HT-29 (cell line): ENCODE measurements around the gene ST6GAL2. TPM values are rescaled to one million over a fixed set of nuclear protein-coding genes. Genes with fewer than 3 reads are reported as not detected.
A peak's percentile ranks its signal among the peaks of the same experiment; 100 is the strongest.

Experiments used
- DNase-seq: peaks from one replicate; pipeline ENCODE4 v3.0.0-alpha.2; 2015; ENCODE audit warnings: low spot score
- total RNA-seq: library from RNA; depleted of rRNA; stranded (reverse); fragments of >200 nt; shearing (Covaris generic); gene quantifications from 2 replicates; pipeline ENCODE4 v1.2.3, GENCODE V29; 2014; rRNA removed

Gene ST6GAL2, protein sequence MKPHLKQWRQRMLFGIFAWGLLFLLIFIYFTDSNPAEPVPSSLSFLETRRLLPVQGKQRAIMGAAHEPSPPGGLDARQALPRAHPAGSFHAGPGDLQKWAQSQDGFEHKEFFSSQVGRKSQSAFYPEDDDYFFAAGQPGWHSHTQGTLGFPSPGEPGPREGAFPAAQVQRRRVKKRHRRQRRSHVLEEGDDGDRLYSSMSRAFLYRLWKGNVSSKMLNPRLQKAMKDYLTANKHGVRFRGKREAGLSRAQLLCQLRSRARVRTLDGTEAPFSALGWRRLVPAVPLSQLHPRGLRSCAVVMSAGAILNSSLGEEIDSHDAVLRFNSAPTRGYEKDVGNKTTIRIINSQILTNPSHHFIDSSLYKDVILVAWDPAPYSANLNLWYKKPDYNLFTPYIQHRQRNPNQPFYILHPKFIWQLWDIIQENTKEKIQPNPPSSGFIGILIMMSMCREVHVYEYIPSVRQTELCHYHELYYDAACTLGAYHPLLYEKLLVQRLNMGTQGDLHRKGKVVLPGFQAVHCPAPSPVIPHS
- not detected in 2 replicates for total RNA-seq

DNA sequence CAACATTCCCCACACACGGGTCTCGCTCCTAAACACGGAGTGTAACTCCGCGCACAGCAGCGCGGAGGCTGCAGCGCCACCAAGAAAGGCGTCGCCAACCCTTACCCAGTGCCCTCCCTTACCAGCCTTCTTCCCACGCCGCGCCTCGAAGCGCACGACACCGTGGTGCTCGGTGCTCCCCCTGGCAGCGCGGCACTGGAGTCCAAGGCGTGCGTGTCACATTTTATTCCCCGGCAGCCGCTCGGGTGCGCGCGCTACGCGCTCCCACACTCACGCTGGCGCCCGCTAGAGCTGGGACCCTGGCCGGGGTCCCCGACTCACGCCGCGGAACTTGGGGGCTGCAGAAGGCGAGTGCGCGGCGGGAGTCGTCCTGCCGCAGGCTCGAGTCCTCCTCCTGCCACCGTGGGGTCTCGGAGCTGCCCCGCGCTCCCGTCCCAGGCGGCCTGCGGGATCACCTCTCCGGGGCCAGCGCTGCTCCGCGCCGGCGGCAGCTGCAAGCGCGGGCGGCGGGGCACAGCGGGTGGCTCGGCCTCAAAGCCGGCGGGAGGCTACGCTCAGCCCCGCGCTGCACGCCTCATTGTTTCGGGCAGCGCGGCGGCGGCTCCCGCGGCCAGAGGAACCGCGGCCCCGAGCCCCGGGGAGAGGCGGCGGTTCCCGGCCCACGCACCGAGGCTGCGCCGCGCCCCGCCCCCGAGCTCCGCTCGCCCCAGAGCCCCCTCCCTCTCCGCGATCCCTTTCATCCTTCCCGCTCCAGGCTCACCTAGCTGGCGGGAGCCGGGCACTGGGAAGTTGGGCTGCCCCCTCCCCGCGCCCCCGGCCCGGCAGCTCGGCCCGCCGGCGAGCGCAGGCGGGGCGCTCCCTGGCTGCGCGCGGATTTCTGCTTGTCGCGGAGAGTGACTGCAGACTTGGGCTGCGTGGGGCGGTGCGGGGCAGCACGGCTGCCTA, at the start of gene ST6GAL2:
Gene ST6GAL2 (minus strand): TSS at position 197 of the 945 bp plus-strand sequence. CDS start 42,190 bp downstream, outside the sequence.
- no peak for DNase-seq

- DNase-seq: no peak
These were observed 46.7 kb upstream of the ST6GAL2 start for GRCh38 chr2:106932644-106933043.

- DNase-seq: no peak
These were observed 45.9 kb upstream of the ST6GAL2 start for GRCh38 chr2:106931717-106932335.

GRCh38 chr2:106921451-106921850, 35.5 kb upstream of the ST6GAL2 start:
- DNase-seq: no peak

GRCh38 chr2:106919012-106919411, 33.0 kb upstream of the ST6GAL2 start:
- no peak for DNase-seq

GRCh38 chr2:106904242-106904641, 18.3 kb upstream of the ST6GAL2 start:
- no peak for DNase-seq

- DNase-seq: no peak
These were observed 14.0 kb upstream of the ST6GAL2 start for GRCh38 chr2:106899786-106900530.

GRCh38 chr2:106894545-106894944, 8.6 kb upstream of the ST6GAL2 start:
- no peak for DNase-seq

DNA sequence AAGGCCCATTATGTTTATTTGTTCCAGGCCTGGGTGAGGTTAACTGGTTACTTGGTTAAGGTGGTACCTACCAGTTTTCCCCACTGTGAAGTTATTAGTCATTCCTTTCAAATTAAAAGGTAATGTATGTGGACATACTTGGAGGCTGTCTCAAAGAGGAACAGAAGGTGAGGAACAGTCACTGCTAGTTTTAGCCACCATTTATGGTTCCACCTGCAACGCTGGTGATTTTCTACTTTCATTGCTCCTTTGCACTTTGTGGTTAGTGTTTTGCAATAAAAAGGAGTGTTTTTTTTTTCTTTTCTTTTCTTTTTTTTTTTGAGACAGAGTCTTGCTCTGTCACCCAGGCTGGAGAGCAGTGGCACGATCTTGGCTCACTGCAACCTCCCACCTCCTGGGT, 6.1 kb upstream of the ST6GAL2 start:
- DNase-seq: no peak

GRCh38 chr2:106890606-106891005, 4.6 kb upstream of the ST6GAL2 start:
- DNase-seq: no peak

DNA sequence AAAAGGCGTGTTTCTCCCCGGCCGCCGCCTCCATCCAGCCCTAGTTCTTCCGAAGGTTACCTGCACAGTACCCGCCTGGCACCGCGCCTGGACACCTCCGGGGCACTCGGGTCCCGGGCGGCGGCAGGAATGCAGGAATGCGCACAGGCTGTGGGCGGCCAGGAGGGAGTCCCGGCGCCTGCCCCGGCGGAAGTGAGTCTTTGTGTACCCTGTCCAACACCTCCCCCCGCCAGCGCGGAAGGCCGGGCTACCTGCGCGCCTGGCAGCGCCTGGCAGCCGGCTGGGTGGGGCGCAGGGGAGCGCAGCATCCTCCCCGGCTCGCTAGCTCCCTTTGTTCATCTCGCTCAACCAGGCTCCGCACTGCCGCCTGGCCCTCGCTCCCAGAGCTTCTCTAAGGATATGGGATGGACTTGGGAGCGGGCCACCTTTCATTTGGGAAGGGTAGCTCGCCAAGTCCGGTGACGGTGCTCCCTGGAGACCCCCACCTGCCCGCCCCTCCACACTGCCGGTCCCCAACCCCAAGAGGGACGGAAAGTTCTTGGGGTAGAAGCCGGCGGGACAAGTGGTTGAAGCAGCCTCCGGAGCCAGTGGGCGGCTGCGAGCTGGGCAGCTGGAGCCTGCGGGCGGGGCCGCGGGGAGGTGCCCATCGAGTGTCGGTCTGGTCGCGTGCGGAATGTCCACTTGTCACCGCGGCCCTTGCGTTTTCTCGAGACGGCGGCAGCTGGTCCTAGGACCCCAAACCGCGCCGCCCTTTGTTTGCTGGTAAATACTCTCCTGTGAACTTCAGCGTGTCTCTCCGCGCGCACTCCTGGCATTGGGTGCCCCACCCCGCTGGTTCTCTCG, 1.2 kb upstream of the ST6GAL2 start:
- DNase-seq: no peak

GRCh38 chr2:106885329-106885728, 638 bp downstream of the ST6GAL2 start:
- no peak for DNase-seq

GRCh38 chr2:106882673-106883072, 3.3 kb downstream of the ST6GAL2 start:
- DNase-seq: no peak

DNA sequence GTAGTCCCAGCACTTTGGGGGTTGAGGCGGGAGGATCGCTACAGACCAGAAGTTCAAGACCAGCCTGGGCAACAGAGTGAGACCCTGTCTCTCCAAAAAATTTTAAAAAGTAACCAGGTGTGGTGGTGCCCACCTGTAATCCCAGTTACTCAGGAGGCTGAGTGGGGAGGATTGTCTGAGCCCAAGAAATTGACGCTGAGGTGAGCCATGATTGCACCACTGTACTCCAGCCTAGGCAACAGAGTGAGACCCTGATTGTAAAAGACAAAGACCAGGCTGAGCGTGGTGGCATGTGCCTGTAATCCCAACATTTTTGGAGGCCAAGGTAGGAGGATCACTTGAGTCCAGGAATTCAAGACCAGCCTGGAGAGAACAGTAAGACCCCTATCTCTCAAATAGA, 7.8 kb downstream of the ST6GAL2 start:
- no peak for DNase-seq

DNA sequence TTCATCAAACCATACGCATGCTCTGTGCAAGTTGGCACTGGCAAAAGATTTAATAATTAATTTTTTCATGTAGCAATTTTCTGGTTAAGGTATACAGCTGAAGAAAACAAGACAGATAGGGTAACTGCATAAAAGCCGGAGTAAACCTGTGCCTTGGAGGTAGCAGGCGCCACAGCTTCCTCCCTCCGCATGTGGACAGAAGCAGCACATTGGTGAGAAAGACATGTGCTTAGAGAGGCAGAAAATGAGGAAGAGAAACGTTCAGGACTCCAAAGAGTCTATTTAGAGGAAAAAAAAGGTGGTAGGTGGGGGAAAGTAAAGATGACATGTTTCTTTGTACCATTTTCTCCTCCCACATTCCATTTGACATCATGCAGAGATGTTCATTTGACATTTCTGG, 9.3 kb downstream of the ST6GAL2 start:
- DNase-seq: no peak

DNA sequence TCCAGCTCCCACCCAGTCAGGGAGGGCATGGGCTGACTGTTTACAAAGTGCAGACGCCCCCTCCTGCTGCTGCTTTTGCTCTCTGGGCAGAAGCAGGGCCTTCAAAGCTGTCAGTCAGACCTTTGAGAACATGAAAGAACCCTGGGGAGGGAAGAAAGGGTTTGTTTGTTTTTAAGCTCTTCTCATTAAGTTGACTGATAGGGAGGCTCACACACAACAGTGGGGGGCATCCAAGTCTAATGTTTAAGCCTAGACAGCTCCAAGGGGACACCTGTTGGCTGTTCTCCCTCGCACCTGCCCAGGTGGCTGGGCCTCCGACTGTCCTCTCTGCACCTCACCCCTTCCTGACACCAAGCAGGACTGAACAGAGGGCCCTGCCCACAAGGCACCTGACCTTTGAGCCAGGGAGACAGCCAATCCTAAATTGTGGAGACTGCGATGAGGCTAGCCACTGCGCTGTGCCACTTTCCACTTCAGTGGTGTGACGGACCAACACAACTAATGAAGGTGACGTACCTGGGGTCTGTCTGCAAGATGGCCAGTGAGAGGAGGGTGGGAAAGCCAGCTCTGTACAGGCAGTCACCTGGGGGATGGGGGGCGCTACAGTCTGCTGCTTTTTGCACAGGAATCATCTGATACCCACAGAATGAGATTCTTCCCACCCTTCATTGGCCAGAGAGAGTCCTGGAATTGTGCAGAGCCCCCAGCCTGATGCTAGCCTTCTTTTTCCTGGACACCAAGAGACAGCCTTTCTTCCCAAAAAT, 16.3 kb downstream of the ST6GAL2 start:
- DNase-seq: no peak

- peak; percentile 7 for DNase-seq
These were observed 17.7 kb downstream of the ST6GAL2 start for GRCh38 chr2:106868275-106868674.

GRCh38 chr2:106867196-106867953, 18.6 kb downstream of the ST6GAL2 start:
- no peak for DNase-seq
